GM04503 (cell line): Measurements from ENCODE around the gene CETP.

ENCODE experiments used
- DNase-seq: peaks from one replicate; pipeline ENCODE4 v3.0.0-alpha.2; 2012; ENCODE audit warnings: low read depth

Gene CETP

GRCh38 chr16:57023541-57024249, 61.9 kb downstream of the CETP start:
- no peak for DNase-seq

DNA sequence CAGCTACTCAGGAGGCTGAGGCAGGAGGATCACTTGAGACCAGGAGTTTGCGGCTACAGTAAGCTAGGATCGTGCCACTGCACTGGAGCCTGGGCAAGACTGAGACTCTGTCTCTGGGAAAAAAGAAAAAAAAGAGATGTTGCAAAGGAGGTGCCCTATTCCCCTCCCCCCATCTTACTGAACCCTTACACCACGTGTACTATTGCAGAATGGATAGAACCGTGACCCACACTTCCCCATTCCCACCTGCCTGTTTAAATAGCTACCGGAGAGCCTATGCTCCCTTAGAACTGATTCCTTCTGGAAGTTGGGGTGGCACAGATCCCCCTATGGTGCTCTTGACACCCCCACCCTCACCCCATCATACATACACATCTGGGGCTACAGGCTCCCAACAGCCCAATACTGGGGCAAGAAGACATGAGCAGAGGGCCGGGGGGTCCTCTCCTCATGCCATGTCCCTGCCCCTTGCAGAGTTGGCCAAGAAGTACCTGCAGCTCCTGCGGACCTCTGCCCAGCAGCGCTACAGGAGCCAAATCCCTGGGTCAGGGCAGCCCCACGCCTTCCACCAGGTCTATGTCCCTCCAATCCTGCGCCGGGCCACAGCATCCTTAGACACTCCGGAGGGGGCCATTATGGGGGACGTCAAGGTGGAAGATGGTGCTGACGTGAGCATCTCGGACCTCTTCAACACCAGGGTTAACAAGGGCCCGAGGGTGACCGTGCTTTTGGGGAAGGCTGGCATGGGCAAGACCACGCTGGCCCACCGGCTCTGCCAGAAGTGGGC, 63.3 kb downstream of the CETP start:
- DNase-seq = no peak

GRCh38 chr16:57025941-57026777, 64.4 kb downstream of the CETP start:
- DNase-seq = no peak

- DNase-seq = no peak
These were observed 65.0 kb downstream of the CETP start for GRCh38 chr16:57026778-57027062.

- no peak for DNase-seq
These were observed 65.3 kb downstream of the CETP start for GRCh38 chr16:57027067-57027466.

GRCh38 chr16:57028086-57028485, 66.3 kb downstream of the CETP start:
- DNase-seq = no peak

GRCh38 chr16:57029161-57030160, 67.7 kb downstream of the CETP start:
- DNase-seq = no peak

DNA sequence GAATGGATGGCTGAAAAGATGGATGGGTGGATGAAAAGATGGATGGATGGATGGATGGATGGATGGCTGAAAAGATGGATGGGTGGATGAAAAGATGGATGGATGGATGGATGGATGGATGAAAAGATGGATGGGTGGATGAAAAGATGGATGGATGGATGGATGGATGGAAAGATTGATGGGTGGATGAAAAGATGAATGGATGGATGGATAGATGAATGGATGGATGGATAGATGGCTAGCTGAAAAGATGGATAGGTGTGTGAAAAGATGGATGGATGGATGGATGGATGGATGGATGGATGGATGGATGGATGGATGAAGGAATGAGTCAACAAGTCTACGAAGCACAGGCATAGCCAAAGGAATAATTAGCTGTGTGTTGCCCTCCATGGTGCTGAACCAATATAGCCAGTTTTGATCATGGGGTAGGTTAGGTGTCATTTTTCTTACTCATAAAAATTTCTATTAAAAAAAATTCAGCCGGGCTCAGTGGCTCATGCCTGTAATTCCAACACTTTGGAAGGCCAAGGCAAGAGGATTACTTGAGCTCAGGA, 68.7 kb downstream of the CETP start:
- DNase-seq = no peak

- DNase-seq = no peak
These were observed 69.4 kb downstream of the CETP start for GRCh38 chr16:57031156-57031555.

DNA sequence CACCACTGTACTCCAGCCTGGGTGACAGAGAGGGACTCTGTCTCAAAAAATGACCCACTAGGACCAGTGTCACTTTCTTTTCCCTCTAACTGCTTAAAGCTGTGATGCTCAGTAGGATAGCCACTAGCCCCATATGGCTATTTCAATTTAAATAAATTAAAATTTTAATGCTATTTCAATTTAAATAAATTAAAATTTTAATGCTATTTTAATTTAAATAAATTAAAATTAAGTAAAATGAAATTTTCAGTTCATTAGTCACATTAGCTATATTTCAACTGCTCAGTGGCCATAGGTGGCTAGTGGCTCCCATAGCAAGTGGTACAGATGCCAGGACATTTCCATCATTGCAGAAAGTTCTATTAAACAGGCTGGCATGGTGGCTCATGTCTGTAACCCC, 70.6 kb downstream of the CETP start:
- no peak for DNase-seq

DNA sequence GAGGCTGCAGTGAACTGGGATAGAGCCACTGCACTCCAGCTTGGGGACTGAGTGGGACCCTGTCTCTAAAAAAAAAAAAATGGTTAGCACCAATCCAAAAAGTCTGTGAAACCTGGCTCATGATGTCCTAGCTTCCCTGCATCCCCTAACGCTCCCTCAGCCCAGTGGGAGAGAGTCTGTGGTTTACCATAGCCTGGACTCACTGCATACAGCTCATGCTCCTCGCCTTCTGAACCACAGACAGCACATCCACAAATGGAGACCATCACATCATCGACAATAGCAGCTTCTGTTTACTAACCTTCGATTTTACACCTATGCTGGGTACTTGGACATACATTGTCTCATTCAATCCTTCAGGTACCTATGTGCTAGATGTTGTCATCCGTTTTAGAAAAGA, 71.2 kb downstream of the CETP start:
- no peak for DNase-seq
